ENCODE measurements around the gene KNDC1.
"Not testable (repeated sequence)": the region's sequence is repeated elsewhere in the genome, so short reads cannot be mapped to it uniquely, and the experiment has no call there.

DNA sequence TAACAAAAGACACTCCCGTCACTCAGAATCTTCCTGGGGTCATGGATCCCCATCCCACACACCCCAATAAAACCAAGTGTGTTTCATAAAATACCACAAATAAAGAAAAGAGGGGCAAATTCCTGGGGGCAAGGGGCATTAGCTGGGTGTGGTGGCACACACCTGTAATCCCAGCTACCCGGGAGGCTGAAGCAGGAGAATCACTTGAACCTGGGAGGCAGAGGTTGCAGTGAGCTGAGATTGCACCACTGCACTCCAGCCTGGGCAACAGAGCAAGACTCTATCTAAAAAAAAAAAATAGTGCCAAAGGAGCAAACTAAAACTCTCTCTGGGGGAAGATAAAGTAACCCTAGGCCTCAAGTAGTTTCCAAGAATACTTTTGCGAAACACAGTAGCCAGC, 8.9 kb upstream of the KNDC1 start:
- not testable (repeated sequence) for TF ChIP-seq CTBP1 (IDR thresholded peaks at IDR 0.05; ENCODE audit: borderline replicate concordance); FOXM1 (IDR thresholded peaks at IDR 0.05; ENCODE audit: borderline replicate concordance); SP1 (IDR thresholded peaks at IDR 0.05); SUZ12 (IDR thresholded peaks at IDR 0.05); NFRKB (IDR thresholded peaks at IDR 0.05); FOXK2 (IDR thresholded peaks at IDR 0.05); ZNF384 (IDR thresholded peaks at IDR 0.05); BHLHE40 (IDR thresholded peaks at IDR 0.05; ENCODE audit: borderline replicate concordance)
- TF ChIP-seq, protein P1, sequence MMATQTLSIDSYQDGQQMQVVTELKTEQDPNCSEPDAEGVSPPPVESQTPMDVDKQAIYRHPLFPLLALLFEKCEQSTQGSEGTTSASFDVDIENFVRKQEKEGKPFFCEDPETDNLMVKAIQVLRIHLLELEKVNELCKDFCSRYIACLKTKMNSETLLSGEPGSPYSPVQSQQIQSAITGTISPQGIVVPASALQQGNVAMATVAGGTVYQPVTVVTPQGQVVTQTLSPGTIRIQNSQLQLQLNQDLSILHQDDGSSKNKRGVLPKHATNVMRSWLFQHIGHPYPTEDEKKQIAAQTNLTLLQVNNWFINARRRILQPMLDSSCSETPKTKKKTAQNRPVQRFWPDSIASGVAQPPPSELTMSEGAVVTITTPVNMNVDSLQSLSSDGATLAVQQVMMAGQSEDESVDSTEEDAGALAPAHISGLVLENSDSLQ (IDR thresholded peaks at IDR 0.05) = not testable (repeated sequence)

All from HEK293T (cell line).